HG03066 (cell line): ENCODE results near the gene PPFIBP2.

Experiments
- ATAC-seq: cut with Tn5 transposase; IDR thresholded peaks from one replicate; pipeline ENCODE4 v1.9.1; 2021; ENCODE audit warnings: low read depth; ENCODE audit not compliant: unreplicated experiment

Gene PPFIBP2

GRCh38 chr11:7513234-7514098 is at the start of gene PPFIBP2:
Gene PPFIBP2, plus strand, starts transcription at chr11:7513999. Its CDS starts 35,477 bp downstream, at chr11:7549476.
- peak; percentile 64 for ATAC-seq

DNA sequence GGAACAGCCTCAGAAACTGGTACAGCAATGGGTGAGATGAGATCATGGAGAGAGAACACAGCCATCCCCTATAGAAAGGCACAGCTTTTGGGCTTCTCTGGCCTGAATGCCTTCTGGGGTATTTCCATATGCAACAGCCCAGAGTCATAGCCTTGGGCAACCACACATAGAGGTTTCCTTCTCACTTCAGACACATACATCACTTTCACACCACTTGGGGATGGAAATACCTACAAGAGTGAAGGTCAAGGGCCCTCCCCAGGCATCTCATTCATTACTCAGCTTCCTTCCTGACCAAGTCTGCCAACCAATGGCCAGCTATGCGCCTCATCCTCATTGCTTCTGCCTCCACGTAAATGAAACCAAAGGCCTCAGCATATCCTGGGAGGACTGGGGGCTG is 46.1 kb upstream of the PPFIBP2 start:
- ATAC-seq: no peak

- no peak for ATAC-seq
Observed at GRCh38 chr11:7469351-7469865, 44.4 kb upstream of the PPFIBP2 start.

GRCh38 chr11:7471071-7471470 is 42.7 kb upstream of the PPFIBP2 start:
- ATAC-seq: no peak

DNA sequence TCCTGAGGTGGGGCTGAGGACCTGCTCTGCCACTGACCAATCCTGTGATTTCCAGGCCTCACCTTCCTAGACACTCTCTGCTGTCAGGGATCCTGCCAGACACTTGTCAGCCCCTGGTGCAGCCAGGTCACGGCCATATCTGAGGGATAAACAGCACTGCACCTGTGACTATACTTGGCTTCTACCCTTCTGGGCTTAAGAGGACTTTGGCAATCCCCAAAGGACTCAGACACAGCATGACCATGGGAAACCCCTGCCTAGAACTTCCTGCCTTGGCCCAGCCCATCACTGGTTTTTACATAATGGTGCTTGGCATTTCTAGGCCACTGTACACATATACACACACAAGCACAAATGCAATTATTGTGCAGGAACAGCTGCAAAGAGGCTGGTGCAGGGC is 40.1 kb upstream of the PPFIBP2 start:
- ATAC-seq: peak; percentile 56

DNA sequence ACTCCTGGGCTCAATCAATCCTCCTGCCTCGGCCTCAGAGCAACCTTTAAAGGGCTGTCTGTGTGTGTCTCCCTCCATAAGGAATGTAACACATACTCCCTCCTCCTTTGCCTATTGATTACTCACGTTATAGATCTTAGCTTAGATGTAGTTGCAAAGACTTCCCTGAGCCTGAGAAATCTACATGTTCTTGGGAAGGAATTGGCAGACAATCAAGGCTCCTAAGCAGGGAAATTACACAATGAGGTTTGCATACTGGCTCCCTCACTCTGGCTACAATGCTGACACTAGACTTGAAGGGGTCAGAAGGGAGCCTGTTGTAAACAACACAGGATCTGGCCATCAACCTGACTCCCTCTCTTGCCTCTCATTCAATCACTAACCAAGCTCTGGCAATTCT is 33.7 kb upstream of the PPFIBP2 start:
- no peak for ATAC-seq

- ATAC-seq: no peak
Observed at GRCh38 chr11:7484131-7484530, 29.7 kb upstream of the PPFIBP2 start.

- no peak for ATAC-seq
Observed at GRCh38 chr11:7484645-7485044, 29.2 kb upstream of the PPFIBP2 start.

GRCh38 chr11:7485186-7486097 is 28.4 kb upstream of the PPFIBP2 start, which contains the start of gene OLFML1:
Gene OLFML1, plus strand, starts transcription at chr11:7485506. Its CDS starts 370 bp downstream, at chr11:7485876.
- no peak for ATAC-seq

DNA sequence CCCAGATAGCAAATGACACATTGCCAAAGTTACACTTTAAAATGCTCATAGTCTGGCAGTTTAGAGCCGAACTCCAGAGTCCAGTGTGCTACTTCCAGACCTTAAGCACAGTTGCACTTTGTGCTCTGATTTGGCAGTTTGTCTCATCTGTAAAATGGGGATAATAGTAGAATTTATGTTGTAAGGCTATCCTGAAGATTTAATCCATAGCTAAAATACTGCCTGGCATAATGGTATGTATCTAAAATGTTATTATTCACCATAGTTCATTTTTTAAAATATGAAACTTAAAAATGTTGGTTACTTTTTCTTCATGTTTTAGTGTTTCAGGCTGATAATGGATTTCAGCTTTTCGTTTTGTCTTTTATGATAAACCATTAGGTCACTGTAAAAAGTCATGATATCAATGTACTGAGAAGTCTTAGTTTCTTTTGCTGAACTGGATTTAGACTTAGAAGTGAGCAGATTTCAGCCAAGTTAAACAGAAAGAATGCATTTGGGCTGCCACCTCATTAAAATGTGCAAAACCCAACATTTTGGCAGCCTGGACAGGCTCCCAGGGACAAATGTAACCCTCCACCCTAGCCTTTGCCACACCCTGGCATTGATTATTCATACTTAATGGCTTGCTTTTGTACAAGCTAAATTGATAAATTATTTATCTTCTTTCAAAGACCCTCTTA is 27.6 kb upstream of the PPFIBP2 start:
- ATAC-seq: no peak

DNA sequence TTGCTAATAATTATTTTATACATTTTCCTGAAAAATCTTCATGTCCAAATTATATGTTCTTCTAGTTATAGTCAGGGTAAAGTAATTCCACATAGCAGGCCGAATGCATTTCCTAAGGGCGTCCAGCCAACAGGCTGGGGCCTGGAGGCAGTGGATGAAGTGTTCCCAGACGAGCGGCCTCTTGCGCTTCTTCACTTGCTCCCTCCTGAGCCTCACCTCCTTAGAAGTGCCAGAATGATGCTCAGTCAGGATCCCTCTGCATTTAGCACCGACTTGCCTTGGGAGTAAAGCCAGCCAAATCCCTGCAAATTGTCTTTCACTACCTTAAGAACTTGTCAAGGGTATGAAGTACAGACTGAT is 27.0 kb upstream of the PPFIBP2 start:
- no peak for ATAC-seq

GRCh38 chr11:7487360-7487759 is 26.4 kb upstream of the PPFIBP2 start:
- ATAC-seq: no peak

GRCh38 chr11:7488681-7489080 is 25.1 kb upstream of the PPFIBP2 start:
- ATAC-seq: no peak

GRCh38 chr11:7489376-7489775 is 24.4 kb upstream of the PPFIBP2 start:
- no peak for ATAC-seq

- no peak for ATAC-seq
Observed at GRCh38 chr11:7490054-7490453, 23.7 kb upstream of the PPFIBP2 start.

DNA sequence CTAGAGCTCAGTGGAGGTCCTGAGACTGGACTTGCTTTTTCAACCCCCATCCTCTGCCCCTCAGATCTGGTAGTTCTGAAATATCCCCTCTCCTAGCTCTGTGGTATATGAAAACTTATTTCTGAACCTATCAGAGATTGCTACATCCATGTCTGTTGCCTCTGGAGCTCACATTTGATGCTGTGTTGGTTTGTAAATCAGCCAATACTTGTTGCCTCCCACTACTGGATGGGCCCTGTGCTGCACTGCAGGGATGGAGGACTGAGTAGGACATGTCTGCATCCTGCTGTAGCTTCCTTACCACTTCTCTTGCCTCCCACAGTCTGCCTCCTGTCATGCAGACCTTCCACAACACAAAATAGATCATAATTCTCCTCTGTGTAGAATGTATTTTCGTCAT is 23.3 kb upstream of the PPFIBP2 start:
- no peak for ATAC-seq

DNA sequence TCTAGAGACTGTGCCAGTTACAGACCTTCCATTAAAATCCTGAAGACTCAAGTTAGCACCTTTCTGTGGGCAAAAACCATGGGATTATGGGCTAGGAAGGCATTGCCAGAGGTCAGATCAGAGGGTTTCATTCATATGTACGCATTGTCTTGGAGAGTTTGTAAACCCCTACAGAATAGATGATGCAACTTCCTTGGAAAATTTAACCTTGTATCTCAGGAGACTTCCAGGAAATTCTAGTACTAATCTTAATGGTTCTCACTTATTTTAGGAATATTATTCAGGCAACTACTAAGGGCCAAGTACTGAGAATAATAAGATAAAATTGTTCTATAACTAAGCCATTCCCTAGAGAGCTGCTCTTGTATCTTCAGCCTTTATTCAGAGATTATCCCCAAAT is 21.5 kb upstream of the PPFIBP2 start:
- no peak for ATAC-seq

DNA sequence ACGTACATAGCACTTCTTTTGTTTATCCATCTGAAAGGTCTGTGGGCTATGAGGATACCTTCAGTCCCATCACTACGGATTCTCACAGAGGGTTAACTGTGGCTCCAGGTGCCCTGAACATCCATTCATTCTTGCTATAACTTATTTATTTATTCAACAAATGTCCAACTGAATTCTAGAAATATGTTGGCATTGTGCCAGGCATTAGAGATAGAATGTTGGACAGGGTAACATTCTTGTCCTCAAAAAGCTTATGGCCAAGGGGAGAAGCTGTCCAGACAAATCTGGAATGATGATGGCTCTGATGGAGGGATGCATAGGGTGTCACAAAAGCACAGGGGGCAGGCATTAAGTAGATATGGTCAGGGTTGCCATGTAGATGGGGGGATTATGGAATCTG is 20.1 kb upstream of the PPFIBP2 start:
- no peak for ATAC-seq

GRCh38 chr11:7494086-7494745 is 19.6 kb upstream of the PPFIBP2 start:
- ATAC-seq: no peak

- ATAC-seq: peak; percentile 85
Observed at GRCh38 chr11:7495882-7496551, 17.8 kb upstream of the PPFIBP2 start.
